Sigmoid colon (tissue), 7 donors: ENCODE measurements around the gene ZNF593OS. TPM values are rescaled to one million over a fixed set of nuclear protein-coding genes. Genes with fewer than 3 reads are reported as not detected.
A peak's percentile ranks its signal among the peaks of the same experiment; 100 is the strongest.

Source experiments
- DNase-seq: peaks from one replicate; pipeline ENCODE4 v3.0.0-alpha.2; 2019
- H3K27ac ChIP-seq, 4 donors: fragments of 200-600 bp; sonication (generic); one replicate each; pipeline ENCODE4 v1.5.1; 2016 to 2019; ENCODE audit warnings: mild to moderate bottlenecking in 1 of 4
- H3K27me3 ChIP-seq, 3 donors: fragments of 200-600 bp; sonication (generic); one replicate each; pipeline ENCODE4 v1.5.1; 2019; ENCODE audit warnings: mild to moderate bottlenecking in 1 of 3
- H3K36me3 ChIP-seq, 4 donors: fragments of 200-600 bp; sonication (generic); one replicate each; pipeline ENCODE4 v1.5.1; 2016 to 2019
- H3K4me1 ChIP-seq, 4 donors: fragments of 200-600 bp; sonication (generic); one replicate each; pipeline ENCODE4 v1.5.1; 2017 to 2019
- H3K4me3 ChIP-seq, 4 donors: fragments of 200-600 bp; sonication (generic); one replicate each; pipeline ENCODE4 v1.5.1; 2017 to 2019; ENCODE audit warnings: mild to moderate bottlenecking in 2 of 4, moderate library complexity in 1 of 4
- H3K9me3 ChIP-seq, 4 donors: fragments of 200-600 bp in 3 of 4; sonication (generic) in 3 of 4; one replicate each; pipeline versions ENCODE4 v1.5.1 to v1.6.1; 2013 to 2019
- CTCF ChIP-seq, 4 experiments: fragments of 450-650 bp in 3 of 4; fragments of 200-600 bp in 1 of 4; IDR thresholded peaks; one replicate each; pipeline ENCODE4 v1.5.1; 2016 to 2019; ENCODE audit warnings: antibody characterized with exemption in 4 of 4, mild to moderate bottlenecking in 3 of 4, moderate library complexity in 2 of 4
- EP300 ChIP-seq, 4 donors: sonication (generic); formaldehyde crosslinking; IDR thresholded peaks; one replicate each; pipeline ENCODE4 v1.6.1; 2017; ENCODE audit warnings: antibody characterized with exemption in 4 of 4
- POLR2A ChIP-seq, 2 donors: fragments of 450-650 bp; IDR thresholded peaks; one replicate each; pipeline ENCODE4 v1.6.1; 2016; ENCODE audit warnings: antibody characterized with exemption in 2 of 2, mild to moderate bottlenecking in 2 of 2, moderate library complexity in 2 of 2
- POLR2AphosphoS5 ChIP-seq, 4 donors: sonication (generic); formaldehyde crosslinking; IDR thresholded peaks; one replicate each; pipeline ENCODE4 v1.6.1; 2017; ENCODE audit warnings: antibody characterized with exemption in 4 of 4
- WGBS, 2 donors: extraction: QIAGEN DNeasy Blood & Tissue Kit; methylation state at CpG; one replicate each; pipeline ENCODE4 v1.1.7; 2013; 5-methylcytosine and 5-hydroxymethylcytosine counted together
- intact Hi-C: fragments of 100-400 bp; cut with DNase I; formaldehyde crosslinking; loops from one replicate; pipeline ENCODE4 v1.15.1; 2023
- polyA plus RNA-seq, 3 donors: library from polyadenylated mRNA; stranded (reverse); fragments of 200-250 nt; gene quantifications; one replicate each; pipeline ENCODE4 v1.2.3, GENCODE V29; 2013
- total RNA-seq, 4 donors: library from RNA; depleted of rRNA; stranded (reverse); fragments of >200 nt; gene quantifications; one replicate each; pipeline ENCODE4 v1.1.0, GENCODE V29; 2016
- donor health status: healthy with polysubstance abuse.
- donor health status: Bipolar disorder and iron deficiency.
- donor health status: healthy.

The ZNF593OS gene
- total RNA-seq (not detected), polyA plus RNA-seq (under 1 TPM in 1 of 3 donors, not detected in 2; 0.13 TPM)

GRCh38 chr1:26171084-26172072 is at the start of gene ZNF593OS:
ZNF593OS (minus strand) TSS chr1:26171832; CDS start chr1:26171661, 171 bp downstream.
- Histone ChIP-seq H3K4me1 (peaks cover 0 to 21% (median 14%) of the 10 kb centered on the region in 4 donors), H3K27me3 (no peaks in the 10 kb centered on the region), H3K27ac (no peak within 1 kb of the TSS), H3K36me3 (peaks cover 0 to 10% (median 0%) of the 10 kb centered on the region in 4 donors), H3K4me3 (peak within 1 kb of the TSS in 3 of 4 donors; percentile 84 to 93 (median 86)), H3K9me3 (no peaks in the 10 kb centered on the region)
- DNase-seq: no peak
- WGBS, 2 donors: 94 to 96% methylated on average over 34 of the region's 34 CpGs
- intact Hi-C loops: no loop called here
- TF ChIP-seq POLR2A (IDR thresholded peaks at IDR 0.05) (no peak), CTCF (IDR thresholded peaks at IDR 0.05) (no peak), EP300 (IDR thresholded peaks at IDR 0.05) (no peak), POLR2AphosphoS5 (IDR thresholded peaks at IDR 0.05) (no peak)

GRCh38 chr1:26221094-26221493 is 49.5 kb upstream of the ZNF593OS start:
- TF ChIP-seq POLR2AphosphoS5 (IDR thresholded peaks at IDR 0.05) (no peak), POLR2A (IDR thresholded peaks at IDR 0.05) (no peak)
- DNase-seq: no peak
- no peaks in the 10 kb centered on the region for H3K36me3 ChIP-seq
- H3K4me1 ChIP-seq: peaks cover 0 to 11% (median 10%) of the 10 kb centered on the region in 4 donors
- no peak overlapping the region for H3K4me3 ChIP-seq
- WGBS, 2 donors: 78 to 95% methylated on average over 2 of the region's 2 CpGs
- intact Hi-C loops: no loop called here
- no peak overlapping the region for H3K27ac ChIP-seq
- H3K27me3 ChIP-seq: peaks cover 2 to 19% (median 12%) of the 10 kb centered on the region in 3 donors
- H3K9me3 ChIP-seq: no peaks in the 10 kb centered on the region

GRCh38 chr1:26220199-26220912 is 48.7 kb upstream of the ZNF593OS start:
- Histone ChIP-seq H3K36me3 (no peaks in the 10 kb centered on the region), H3K27ac (no peak overlapping the region), H3K4me3 (no peak overlapping the region), H3K9me3 (no peaks in the 10 kb centered on the region), H3K4me1 (peaks cover 0 to 6% (median 5%) of the 10 kb centered on the region in 4 donors), H3K27me3 (peaks cover 0 to 12% (median 6%) of the 10 kb centered on the region in 3 donors)
- TF ChIP-seq POLR2A (IDR thresholded peaks at IDR 0.05): no peak
- no peak for TF ChIP-seq POLR2AphosphoS5 (IDR thresholded peaks at IDR 0.05)
- TF ChIP-seq CTCF (IDR thresholded peaks at IDR 0.05): no peak
- no peak for TF ChIP-seq EP300 (IDR thresholded peaks at IDR 0.05)
- 74 to 82% methylated on average over 27 of the region's 27 CpGs for WGBS, 2 donors
- intact Hi-C loops: no loop called here
- peak; percentile 22 for DNase-seq

GRCh38 chr1:26218906-26219494 is 47.4 kb upstream of the ZNF593OS start:
- intact Hi-C loops: no loop called here
- no peak overlapping the region for H3K27ac ChIP-seq
- no peaks in the 10 kb centered on the region for H3K36me3 ChIP-seq
- H3K4me3 ChIP-seq: no peak overlapping the region
- 18 to 69% methylated on average over 11 of the region's 11 CpGs for WGBS, 2 donors
- TF ChIP-seq EP300 (IDR thresholded peaks at IDR 0.05): no peak
- no peak for TF ChIP-seq POLR2AphosphoS5 (IDR thresholded peaks at IDR 0.05)
- TF ChIP-seq CTCF (IDR thresholded peaks at IDR 0.05): no peak
- TF ChIP-seq POLR2A (IDR thresholded peaks at IDR 0.05): no peak
- peak; percentile 28 for DNase-seq
- H3K27me3 ChIP-seq: peaks cover 0 to 3% (median 0%) of the 10 kb centered on the region in 3 donors
- no peaks in the 10 kb centered on the region for H3K4me1 ChIP-seq
- H3K9me3 ChIP-seq: no peaks in the 10 kb centered on the region
